GM18526 (cell line): ENCODE measurements around the gene PDE4B.

Experiments used
- POLR2A ChIP-seq: IDR thresholded peaks from 3 replicates; pipeline ENCODE4 v1.6.1; 2011; ENCODE audit not compliant: insufficient read length; ENCODE audit errors: extremely low read depth

The PDE4B gene

DNA sequence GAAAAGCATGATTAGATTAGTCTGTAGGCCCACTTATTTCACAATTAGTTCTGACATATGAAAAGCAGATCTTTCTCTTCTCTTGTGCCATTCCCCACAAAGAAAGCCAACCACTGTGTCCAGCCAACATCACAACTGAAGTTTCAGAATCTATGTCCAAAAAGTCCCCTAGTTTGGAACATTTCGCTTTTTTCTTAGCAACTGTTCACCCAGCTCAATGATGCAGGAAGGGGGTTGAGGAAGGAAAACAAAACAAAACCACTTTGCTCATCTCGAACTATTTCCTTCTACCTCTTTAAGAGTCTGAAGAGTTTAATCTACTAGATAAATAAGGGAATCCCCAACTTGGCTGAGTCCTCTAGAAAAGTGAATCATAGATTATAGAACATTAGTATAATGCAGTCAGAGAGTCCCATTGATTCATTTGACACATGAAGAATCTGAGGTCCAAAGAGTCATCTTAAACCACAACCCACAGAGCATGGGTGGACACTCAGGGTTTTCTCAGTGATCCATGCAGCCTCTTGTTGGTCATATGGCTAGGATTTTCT lies 581.9 kb downstream of the PDE4B start:
- TF ChIP-seq POLR2A: no peak

DNA sequence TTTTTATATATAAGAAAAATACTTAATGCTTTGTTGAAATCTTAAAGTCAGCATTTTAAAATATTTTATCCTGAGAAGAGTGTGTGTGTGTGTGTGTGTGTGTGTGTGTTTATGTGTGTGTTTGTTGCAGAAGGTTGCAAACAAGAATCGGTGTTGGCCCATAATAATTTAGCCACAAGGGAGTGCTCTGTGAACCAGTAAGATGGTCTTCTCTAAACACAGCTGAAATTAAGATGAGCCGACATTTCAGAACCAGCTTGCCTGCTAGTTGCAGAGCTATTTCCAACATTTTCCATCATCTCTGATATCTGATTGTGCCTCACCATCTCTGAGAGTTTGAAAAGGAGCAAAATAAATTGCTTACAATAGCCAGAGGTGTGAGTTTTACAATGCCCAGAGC lies 582.4 kb downstream of the PDE4B start:
- TF ChIP-seq POLR2A: no peak

DNA sequence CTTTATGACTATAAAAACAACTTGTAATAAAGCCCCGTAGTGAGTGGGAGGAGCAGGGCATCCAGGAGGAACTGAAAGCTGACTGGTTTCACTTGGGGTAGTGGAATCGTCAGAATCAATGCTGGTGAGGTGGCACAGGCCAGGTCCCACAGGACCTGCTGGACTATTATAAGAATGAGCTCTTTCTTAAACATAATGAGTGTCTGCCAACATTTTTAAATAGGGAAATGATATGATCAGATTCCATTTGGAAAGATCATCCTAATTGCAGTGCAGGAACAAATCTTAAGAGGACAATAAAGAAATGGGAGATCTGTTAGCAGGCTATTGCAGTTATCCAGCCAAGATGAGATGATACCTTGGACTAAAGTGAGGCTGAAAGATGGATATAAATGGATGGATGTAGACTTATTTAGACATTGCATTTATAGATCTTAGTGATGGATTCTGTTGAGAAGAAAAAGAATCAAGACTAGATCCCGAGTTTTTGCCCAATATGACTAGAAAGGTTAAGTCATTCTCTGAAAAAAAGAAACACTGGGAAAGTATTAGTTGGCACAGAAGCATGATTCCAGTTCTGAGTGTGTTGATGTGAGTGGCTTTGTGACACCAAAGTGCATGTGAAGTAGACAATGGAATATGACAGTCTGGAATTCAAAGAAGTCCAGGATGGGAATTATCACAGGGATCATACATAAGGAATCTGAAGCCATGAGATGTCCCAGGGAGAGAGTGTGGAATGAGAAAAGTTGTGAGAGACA lies 587.9 kb downstream of the PDE4B start:
- TF ChIP-seq POLR2A: peak; percentile 25

DNA sequence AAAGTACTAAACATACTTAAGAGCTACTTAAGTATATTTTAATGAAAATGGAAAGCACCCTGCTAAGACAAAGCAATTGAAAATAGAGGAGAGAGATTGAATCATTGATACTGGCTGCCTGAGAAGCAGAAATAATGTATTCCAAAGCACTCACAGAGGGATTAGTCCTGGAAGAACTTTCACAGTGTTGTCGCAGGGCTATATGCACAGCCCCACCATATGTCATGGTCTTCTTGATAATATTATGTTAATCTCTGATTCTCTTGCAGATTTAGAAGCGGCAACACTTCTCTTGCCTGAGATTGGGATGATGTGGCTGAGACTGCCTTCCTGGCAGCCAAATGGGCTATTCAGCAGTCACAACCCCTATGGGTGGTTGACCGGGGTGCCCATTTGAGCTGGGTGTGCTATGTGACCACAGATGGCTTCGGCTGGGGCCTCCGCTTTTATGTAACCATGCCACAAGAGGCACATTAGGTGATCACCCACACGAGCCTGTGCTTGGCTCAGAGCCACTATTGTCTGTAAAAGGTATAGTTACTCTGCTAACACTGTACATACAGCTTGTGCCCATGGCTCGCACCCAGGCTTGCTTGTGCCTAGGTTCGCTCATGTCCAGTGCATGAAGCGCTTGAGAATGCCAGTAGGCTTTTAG lies 589.1 kb downstream of the PDE4B start:
- TF ChIP-seq POLR2A: no peak

- no peak for TF ChIP-seq POLR2A
Observed at GRCh38 chr1:66383168-66383567, 590.5 kb downstream of the PDE4B start.

DNA sequence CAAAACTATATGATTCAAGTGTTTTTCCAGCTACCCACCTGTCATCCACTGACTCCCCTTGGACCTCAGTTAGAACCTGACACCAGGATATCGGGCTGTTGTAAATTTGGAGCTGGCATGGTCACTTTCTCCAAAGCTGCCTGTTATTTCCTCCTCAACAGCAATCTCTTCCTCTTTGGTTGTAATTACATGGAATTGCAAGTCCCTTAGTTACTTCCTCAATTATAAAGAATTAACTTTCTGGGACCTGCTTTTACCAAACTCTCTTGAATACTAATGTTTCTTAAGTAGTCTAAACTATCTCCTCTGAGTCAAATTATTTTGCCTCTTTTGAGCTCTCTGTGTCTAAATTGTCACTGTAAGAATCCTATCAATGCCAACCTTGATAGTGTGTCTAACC lies 590.9 kb downstream of the PDE4B start:
- no peak for TF ChIP-seq POLR2A

GRCh38 chr1:66384258-66384921 lies 591.7 kb downstream of the PDE4B start:
- TF ChIP-seq POLR2A: no peak

DNA sequence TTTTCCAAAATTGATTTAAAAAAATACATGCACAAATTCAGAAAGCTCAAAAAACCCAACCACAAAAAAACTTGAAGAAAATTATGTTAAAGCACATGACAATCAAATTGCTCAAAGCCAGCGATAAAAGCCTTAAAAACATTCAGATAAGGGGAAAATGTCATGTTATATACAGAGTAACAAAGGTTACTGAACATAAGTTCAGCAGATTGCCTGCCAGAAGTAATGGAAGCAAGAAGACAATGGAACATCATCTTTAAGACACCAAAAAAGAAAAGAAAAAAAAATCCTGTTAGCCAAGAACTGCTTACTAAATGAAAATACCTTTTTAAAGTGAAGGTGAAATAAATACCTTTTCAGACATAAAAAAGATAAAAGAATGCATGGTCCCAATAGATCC lies 594.0 kb downstream of the PDE4B start:
- no peak for TF ChIP-seq POLR2A

DNA sequence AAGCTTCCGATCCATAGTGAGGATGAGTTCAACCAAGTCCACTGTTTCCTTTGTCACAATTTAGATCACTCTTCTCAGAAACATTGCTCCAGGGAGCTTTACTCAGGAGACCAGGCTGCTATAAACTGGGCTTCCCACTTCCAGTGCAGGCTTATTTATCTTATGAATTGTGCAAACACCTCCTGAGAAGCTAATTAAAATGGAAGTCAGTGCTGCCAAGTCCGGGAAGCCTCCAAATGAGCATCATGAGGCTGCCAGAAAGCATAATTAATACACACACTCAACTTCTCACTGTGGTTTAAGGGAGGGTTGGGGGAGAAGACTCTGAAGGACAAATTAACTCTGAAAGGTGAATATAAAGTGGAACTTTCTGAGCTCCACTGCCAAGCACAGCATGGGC lies 596.2 kb downstream of the PDE4B start:
- TF ChIP-seq POLR2A: no peak

DNA sequence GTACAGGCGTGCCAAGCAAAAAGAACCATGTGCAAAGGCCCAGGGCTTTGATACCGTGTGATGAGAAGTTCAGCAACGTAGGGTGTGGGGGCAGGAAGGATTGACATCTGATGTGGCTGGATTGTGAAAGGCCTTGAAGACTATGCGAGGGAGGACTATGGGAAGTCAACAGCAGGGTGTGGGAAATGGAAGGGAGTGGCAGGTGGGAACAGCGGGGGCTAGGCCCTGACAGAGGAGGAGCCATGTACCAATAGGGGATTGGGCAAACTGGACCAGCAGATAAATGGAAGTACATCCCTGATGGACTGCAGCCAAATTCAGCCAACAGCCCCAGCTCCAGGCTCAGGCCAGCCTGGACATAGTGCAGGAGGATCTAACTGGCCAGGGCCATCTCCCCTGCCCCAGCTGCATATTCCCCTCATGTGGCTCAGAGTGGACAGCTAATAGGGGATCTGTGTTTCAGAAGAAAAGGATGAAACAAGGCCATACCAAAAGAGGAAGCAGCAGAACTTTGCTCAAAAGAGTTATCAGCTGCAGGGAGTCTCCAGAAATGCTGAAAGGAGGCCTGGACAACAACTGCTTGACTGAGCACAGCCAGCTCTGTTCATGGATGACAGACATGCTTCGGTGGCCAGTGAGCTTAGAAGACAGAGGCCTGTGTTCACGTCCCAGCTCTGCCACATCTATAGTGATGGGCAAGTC lies 601.0 kb downstream of the PDE4B start:
- no peak for TF ChIP-seq POLR2A

- no peak for TF ChIP-seq POLR2A
Observed at GRCh38 chr1:66394603-66395002, 601.9 kb downstream of the PDE4B start.

GRCh38 chr1:66395202-66396061 lies 602.7 kb downstream of the PDE4B start:
- no peak for TF ChIP-seq POLR2A

DNA sequence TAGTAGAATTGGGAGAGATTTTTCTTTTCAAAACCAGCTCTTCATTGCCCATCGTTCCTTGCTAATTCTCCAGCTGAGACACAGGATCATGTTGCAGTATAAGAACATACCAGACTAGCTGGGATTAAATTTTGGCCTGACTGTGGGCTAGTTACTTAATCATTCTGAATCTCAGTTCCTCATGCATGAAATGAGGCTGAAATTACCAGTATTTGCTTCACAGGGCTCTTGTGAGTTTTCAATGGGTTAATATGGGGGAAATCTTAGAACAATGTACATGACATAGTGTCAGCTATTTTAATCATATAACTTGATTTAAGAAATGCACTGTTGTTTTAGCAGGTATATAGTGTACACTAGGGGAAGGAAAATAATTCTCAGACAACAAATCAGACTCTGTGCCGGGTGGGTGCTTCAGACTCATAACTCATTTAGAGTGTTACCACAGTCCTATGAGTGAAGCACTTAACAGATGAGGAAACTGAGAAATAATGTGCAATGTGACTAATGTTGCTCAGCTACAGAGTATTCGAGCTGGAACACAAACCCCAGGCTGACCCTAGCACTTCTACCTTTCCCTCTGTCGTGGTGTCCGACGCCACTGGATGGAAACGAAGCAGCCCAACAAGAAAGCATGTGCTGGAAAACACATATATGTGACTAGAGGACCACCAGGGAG lies 603.7 kb downstream of the PDE4B start:
- TF ChIP-seq POLR2A: no peak

GRCh38 chr1:66397192-66397591 lies 604.5 kb downstream of the PDE4B start:
- no peak for TF ChIP-seq POLR2A
